Testis (tissue), 3 donors: ENCODE data around the gene OR52I2. TPM values are rescaled to one million over a fixed set of nuclear protein-coding genes. Genes with fewer than 3 reads are reported as not detected.

ENCODE experiments used
- DNase-seq: peaks from one replicate; pipeline ENCODE4 v3.0.0-alpha.2; 2019
- H3K27ac ChIP-seq, 2 donors: fragments of 200-600 bp; sonication (generic); one replicate each; pipeline ENCODE4 v1.5.1; 2019
- H3K27me3 ChIP-seq: fragments of 200-600 bp; sonication (generic); one replicate; pipeline ENCODE4 v1.5.1; 2019
- H3K36me3 ChIP-seq: fragments of 200-600 bp; sonication (generic); one replicate; pipeline ENCODE4 v1.5.1; 2017; ENCODE audit warnings: low read depth; ENCODE audit errors: missing control alignments
- H3K4me1 ChIP-seq: fragments of 200-600 bp; sonication (generic); one replicate; pipeline ENCODE4 v1.5.1; 2019
- H3K4me3 ChIP-seq, 2 donors: fragments of 200-600 bp; sonication (generic); one replicate each; pipeline ENCODE4 v1.5.1; 2017 to 2019
- H3K9me3 ChIP-seq: fragments of 200-600 bp; sonication (generic); one replicate; pipeline ENCODE4 v1.5.1; 2017
- CTCF ChIP-seq, 3 experiments: fragments of 450-650 bp in 2 of 3; fragments of 200-600 bp in 1 of 3; sonication (generic) in 1 of 3; IDR thresholded peaks; one replicate each; pipeline ENCODE4 v1.5.1; 2016 to 2019; ENCODE audit warnings: antibody characterized with exemption in 3 of 3, mild to moderate bottlenecking in 2 of 3, moderate library complexity in 1 of 3
- POLR2A ChIP-seq: fragments of 450-650 bp; IDR thresholded peaks from one replicate; pipeline ENCODE4 v1.6.1; 2017; ENCODE audit warnings: antibody characterized with exemption, mild to moderate bottlenecking, moderate library complexity
- WGBS, 2 donors: methylation state at CpG; one replicate each; pipeline ENCODE4 v1.1.5; 2018; 5-methylcytosine and 5-hydroxymethylcytosine counted together
- intact Hi-C: fragments of 100-400 bp; cut with DNase I; formaldehyde crosslinking; loops from one replicate; pipeline ENCODE4 v1.15.1; 2023; ENCODE audit warnings: low total_unique reads
- polyA plus RNA-seq: library from polyadenylated mRNA; stranded (reverse); fragments of 350-450 nt; fragmentation: Illumina TruSeq; extraction: RNeasy Lipid Tissue Mini Kit (QIAGEN cat#74804); gene quantifications from one replicate; pipeline ENCODE4 v1.2.3, GENCODE V29; 2014; ENCODE audit warnings: low read depth, low replicate concordance; ENCODE audit not compliant: insufficient read depth
- total RNA-seq, 2 donors: library from RNA; depleted of rRNA; stranded (reverse); fragments of >200 nt; gene quantifications; one replicate each; pipeline ENCODE4 v1.2.3, GENCODE V29; 2016

Gene OR52I2
- total and polyA plus RNA-seq, 3 donors from 2014 or later = 0.31 TPM; not detected in 2

- H3K4me3 ChIP-seq = no peak overlapping the region
- no peaks in the 10 kb centered on the region for H3K9me3 ChIP-seq
- no peak overlapping the region for H3K27ac ChIP-seq
- no peak for TF ChIP-seq CTCF (IDR thresholded peaks at IDR 0.05)
- TF ChIP-seq POLR2A = no peak
- 53 to 59% methylated on average over 2 of the region's 2 CpGs for WGBS, 2 donors
- H3K4me1 ChIP-seq = peaks cover 3% of the 10 kb centered on the region
- intact Hi-C loops = loop anchor here (5.0 to 10.0 kb wide), 2 partner anchors 191 to 369 kb away; no protein-coding TSS in a partner anchor
- DNase-seq = no peak
- H3K36me3 ChIP-seq = no peaks in the 10 kb centered on the region
- no peaks in the 10 kb centered on the region for H3K27me3 ChIP-seq
Measured at GRCh38 chr11:4636136-4636535, 54.6 kb downstream of the OR52I2 start.

GRCh38 chr11:4636962-4637661 lies 55.6 kb downstream of the OR52I2 start, which contains the start of gene OR51D1:
Gene OR51D1, plus strand, starts transcription at chr11:4637477. Its CDS starts 2,314 bp downstream, at chr11:4639791.
- Histone ChIP-seq H3K4me3 (peak within 1 kb of the TSS; percentile 29 to 31), H3K4me1 (peaks cover 3% of the 10 kb centered on the region), H3K27ac (no peak within 1 kb of the TSS), H3K27me3 (no peaks in the 10 kb centered on the region), H3K9me3 (no peaks in the 10 kb centered on the region), H3K36me3 (no peaks in the 10 kb centered on the region)
- 25 to 28% methylated on average over 8 to 21 of the region's 21 CpGs for WGBS, 2 donors
- intact Hi-C loops = loop anchor here (5.0 to 10.0 kb wide), 2 partner anchors 190 to 368 kb away; no protein-coding TSS in a partner anchor
- TF ChIP-seq POLR2A = no peak
- TF ChIP-seq CTCF (IDR thresholded peaks at IDR 0.05) = peak; percentile 72 to 84 (median 83)
- peak; percentile 85 for DNase-seq

- no peaks in the 10 kb centered on the region for H3K9me3 ChIP-seq
- TF ChIP-seq CTCF (IDR thresholded peaks at IDR 0.05) = no peak
- TF ChIP-seq POLR2A = no peak
- no peak overlapping the region for H3K27ac ChIP-seq
- DNase-seq = no peak
- H3K27me3 ChIP-seq = no peaks in the 10 kb centered on the region
- peak overlapping the region in 1 of 2 donors; percentile 31 for H3K4me3 ChIP-seq
- no peaks in the 10 kb centered on the region for H3K36me3 ChIP-seq
- H3K4me1 ChIP-seq = peaks cover 3% of the 10 kb centered on the region
- WGBS, 2 donors = 61 to 76% methylated on average over 3 of the region's 3 CpGs
- intact Hi-C loops = loop anchor here (5.0 to 10.0 kb wide), 2 partner anchors 190 to 367 kb away; no protein-coding TSS in a partner anchor
Measured at GRCh38 chr11:4637662-4638047, 56.1 kb downstream of the OR52I2 start.

GRCh38 chr11:4639931-4640330 lies 58.4 kb downstream of the OR52I2 start:
- intact Hi-C loops = loop anchor here (5.0 to 10.0 kb wide), 2 partner anchors 187 to 365 kb away; no protein-coding TSS in a partner anchor
- Histone ChIP-seq H3K9me3 (no peaks in the 10 kb centered on the region), H3K4me3 (no peak overlapping the region), H3K27me3 (no peaks in the 10 kb centered on the region), H3K36me3 (no peaks in the 10 kb centered on the region), H3K4me1 (peaks cover 3% of the 10 kb centered on the region), H3K27ac (no peak overlapping the region)
- DNase-seq = no peak
- 94% methylated on average over 6 of the region's 6 CpGs for WGBS, 2 donors
- TF ChIP-seq CTCF (IDR thresholded peaks at IDR 0.05) (no peak), POLR2A (no peak)
